ELF-1 (cell line): ENCODE measurements around the gene POLD2.

ENCODE experiments used
- DNase-seq: peaks from one replicate; pipeline ENCODE4 v3.0.0-alpha.2; 2016; ENCODE audit warnings: low read depth, low spot score

POLD2 gene

DNA sequence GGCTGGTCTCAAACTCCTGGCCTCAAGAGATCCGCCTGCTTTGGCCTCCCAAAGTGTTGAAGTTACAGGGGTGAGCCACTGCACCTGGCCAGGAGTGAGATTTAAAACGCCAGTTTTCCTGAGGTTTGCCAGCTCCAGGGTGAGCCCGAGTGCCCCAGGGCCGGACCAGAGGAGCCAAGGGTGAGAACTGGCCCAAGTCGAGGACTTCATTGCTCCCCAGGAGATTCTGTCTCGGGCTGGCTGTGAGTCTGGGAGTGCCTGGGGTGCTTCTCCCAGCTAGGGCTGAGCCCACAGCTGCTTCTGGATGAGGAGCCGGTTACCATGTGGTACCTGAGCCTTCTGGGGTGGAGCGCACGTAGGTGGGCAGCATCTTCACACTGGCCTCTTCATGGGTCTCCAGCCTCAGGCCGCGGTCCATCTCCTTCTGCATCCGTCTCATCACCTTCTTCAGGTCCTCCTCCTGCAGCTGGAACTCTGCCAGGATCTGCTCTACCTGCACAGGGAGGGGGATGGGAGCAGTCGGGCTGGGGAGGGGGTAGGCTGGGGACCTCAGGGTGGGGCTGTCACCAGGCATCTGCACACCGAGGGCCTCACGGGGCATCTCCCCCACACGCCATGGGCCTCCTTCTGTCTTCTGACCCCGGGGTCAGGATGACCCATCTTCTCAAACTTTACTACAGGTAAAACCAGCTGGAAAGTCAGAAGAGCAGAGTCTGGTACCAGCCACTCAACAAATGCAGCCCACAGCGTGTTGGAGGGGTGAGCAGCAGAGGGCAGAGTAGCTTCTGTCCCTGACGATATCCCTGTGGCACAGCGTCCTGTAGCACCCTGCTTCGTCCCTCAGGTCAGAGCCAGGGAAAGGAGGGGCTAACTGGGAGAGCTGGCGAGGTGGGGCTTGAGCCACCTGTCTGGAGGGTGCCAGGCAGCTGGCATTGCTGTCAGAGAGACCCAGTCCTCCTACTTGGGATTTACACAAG lies 29.9 kb upstream of the POLD2 start:
- no peak for DNase-seq

DNA sequence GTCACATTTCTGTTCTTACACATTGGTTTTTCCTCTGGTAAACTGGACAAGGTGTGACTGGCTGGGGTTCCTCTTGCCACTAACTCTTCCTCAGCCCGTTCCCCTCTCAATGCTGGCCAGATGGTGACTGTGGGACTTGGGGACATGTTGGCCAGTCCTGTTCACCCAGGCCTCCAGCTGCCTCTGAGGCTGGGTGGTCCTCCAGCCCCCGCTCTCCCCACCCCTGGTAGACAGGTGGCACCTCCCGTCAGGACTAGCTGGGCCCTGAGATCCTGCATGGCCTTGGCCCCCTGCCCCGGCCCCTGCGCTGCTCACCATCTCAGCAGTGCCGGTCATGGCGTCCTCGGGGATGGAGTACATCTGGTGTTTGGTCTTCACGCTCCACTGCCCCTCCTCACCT lies 28.6 kb upstream of the POLD2 start:
- no peak for DNase-seq

DNA sequence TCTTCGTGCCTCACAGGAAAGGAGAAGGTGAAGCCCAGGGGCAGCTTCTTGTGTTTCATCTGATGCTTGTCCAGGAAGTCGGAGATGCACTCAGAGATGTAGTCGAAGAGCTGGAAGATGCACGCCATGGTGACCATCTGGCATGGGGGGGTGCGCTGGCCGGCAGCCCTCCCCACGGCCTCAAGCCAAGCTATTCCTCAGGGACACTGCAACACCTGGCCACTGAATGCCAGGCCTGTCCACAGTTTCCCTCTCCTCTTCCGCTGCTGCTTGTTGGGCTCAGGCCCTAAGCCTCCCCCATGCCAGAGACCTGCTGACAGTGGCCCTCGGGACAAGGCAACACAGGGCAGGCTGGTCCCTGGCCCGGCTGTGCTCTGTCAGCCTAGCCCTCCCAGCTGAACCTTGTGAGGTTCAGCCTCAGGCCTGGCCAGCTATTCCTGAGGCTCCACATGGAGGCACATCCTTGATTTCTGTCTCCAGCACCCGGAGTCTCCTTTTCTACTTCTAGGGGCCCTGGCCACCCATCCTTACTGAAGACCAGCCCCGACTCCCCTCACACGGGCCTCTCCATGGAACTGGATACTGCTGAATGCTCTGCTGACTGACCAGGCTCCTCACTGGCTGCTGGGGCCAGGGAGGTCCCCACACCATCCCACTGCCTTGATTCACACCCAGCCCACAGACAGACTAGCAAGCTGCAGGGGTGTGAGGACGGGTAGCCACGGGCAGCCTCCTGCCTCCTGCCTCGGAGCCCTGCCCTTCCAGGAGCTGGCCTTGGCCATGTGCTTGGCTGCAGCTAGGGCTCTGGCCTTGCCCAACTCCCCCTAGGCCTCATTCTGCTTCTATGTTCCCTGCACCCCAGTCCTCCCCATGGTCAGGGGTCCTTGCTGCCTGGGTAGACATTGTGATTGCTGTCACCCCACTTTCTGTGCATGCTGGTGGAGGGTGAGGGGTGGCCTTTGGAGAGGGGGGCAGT lies 27.9 kb upstream of the POLD2 start:
- DNase-seq = no peak

DNA sequence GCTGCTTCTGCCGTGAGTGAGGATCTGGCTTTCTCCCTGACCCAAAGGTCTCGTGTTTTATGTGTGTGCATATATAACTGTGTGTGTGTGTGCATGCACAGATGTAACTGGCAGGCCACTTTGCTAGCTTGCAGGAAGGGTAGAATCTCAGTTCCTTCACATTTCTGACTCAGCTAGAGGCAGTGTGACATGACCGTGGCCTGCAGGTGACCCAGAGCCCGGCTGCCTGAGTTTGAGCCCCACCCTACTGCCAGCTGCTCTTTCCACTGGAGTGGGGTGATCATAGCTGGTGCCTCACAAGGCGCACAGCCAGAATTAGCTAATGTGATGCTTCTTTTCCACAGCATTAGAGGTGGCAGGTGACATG lies 27.1 kb upstream of the POLD2 start:
- DNase-seq = no peak

DNA sequence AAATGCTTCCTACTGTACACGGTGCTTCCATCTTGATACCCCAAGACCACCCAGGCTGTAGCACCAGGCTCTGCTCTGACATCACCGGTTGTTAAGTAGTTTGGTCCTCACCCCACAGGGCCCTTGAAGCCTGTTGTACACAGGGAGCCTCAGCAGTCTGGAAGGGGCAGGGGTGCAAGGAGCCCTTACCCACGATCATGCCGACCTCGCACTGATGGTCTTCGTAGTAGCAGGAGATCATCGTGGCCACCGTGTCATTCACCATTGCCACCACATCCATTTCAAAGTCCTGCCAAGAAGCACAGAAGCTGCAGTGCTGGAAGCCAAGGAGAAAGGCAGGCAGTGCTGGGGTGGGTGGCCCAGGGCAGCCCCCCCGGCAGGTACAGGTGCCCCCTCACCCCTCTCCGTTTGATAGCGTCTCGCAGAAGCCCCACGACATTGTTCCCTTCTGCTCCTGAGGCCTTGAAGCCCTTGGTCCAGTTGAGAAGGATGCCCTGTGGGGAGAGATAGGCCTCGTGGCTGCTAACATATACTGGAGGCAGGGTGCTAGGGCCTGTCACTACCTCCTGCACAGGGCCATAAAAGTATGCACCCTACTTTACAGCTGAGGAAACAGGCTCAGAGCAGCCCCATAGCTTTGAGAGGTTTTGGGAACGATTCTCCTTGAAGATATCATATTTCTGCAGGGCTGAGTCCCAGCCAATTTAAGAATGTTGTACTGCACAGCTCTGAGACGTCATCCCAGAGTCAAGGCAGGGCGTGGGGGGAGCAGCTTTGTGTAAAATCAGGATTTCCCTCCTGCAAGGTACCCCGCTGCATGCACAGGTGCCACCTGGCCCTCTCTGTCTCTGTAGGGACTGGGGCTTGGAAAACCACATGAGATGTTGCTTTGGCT lies 26.5 kb upstream of the POLD2 start:
- no peak for DNase-seq

DNA sequence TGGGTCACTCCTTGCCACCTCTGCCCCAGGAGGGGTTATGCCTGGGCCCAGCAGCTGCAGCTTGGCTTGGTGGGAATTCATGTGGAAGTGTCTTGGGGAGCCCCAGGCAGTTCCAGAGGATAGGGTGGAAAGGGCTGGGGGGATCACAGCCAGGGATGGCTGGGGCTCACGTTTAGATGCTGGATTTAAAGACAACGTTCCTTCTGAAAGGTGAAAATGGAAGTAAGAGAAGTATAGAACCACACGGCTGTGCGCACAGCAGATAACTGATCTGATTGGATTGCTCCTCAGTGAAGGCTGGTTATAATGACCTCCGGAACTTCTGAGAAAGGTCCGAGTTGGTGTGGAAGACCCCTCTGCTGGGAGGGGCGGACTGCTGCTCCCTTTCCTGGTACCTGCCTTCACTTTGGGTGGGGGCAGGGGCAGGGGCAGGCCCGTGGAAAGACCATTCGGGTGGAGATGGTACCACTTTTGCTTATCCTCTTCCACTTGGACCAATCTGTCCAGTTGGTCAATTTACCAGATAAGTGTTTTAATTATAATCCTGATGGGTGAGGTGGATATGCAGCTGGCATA lies 25.7 kb upstream of the POLD2 start:
- no peak for DNase-seq

DNA sequence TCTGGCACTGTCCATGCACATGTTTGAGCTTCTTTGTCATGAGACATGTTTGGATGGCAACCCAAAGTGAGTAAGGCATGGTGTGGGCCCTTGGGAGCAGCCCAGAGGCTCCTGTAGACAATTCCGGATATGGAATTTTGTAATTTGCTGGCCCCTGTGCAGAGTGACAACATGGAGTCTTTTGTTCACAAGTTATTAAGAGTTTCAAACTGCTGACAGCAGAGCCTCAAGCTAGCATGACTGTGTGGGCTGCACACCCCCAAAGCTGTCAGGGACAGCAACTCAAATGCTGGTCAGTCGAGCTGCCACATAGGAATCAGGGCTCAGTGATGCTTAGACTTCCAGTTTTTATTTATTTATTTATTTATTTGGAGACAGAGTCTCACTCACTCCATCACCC lies 24.8 kb upstream of the POLD2 start:
- no peak for DNase-seq

DNA sequence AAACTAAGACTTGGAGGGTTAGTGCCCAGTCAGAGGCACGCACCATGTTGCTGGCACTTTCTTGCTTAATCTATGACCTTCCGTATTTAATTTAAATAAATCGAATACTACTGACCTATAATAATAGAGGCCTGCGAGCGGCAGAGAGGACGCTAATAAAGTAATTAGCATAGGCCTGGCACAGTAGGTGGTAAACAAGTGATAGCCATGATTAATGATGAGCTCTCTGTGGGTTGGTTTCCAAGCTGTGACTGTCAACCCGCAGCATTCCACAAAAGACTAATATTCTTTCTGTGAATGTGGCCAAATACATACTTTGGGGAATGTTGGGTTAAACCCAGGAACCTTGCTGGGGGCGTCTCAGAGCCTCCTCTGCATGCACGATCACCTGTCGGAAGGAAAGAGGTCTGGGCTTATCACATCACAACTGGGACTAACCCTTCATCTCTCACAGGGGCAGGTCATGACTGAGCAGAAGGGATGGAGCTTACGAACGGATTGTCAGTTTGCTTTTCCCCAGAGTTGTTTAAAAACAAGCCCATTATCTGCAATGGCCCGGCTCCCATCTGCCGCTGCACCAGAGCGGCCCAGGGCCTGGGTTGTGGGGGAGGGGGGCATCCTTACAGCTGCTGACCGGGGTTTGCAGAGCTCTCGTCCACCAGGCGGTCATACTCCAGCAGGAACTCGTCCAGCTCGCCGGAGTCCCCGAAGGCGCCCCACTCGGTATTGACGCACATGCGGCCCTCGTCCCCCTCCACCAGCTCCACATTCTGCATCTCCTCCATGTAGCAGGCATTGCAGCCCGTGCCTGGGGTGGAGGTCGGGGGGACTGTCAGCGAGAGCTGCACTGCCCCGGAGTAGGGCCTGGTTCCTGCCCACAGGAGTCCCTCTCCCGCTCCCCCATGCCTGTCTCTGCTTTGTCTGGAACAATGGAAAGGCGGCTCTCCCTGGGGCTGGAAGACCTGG lies 24.0 kb upstream of the POLD2 start:
- peak; percentile 79 for DNase-seq

DNA sequence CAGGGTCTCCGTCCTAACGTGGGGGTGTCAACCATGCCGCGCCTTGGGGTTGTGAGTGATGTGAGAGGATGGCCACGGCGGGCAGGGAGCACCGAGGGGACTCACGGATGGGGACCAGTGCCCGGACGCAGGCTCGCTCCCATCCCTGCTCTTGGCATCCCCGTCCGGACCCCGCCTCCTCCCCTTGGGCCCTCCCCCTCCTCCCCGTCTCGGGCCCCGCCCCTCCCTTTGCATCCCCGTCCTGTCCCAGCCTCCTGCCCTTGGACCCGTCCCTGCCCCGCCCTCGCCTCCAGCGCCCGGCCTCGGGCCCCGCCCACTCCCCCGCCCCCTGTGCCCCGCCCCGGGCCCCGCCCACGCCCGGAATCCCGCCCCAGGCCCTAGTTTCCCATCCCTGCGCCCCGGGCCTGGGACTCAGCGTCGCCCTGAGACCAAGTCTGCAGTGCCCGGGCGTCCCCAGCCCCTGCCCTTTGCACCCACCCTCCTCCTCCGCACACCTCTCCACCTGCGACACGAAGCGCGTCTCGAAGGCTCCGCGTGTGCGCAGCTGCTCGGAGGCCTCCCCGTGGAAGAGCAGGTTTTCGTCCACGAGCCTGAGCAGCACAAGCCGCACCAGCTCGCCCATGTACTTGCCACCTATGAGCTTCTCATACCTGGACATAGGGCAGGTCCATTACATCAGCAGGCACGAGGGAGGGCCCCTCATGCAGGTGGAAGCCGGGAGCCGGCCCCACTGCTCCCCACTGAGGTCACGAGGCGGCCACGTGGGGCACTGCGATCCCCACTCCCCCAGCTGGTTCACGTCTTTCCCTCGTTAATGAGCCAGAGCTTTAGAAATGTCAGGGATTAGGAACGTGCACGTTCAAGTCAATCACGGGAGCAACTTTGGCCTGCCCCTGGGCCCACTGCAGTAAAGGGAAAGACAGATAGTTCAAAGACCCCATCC lies 22.9 kb upstream of the POLD2 start:
- peak; percentile 48 for DNase-seq

DNA sequence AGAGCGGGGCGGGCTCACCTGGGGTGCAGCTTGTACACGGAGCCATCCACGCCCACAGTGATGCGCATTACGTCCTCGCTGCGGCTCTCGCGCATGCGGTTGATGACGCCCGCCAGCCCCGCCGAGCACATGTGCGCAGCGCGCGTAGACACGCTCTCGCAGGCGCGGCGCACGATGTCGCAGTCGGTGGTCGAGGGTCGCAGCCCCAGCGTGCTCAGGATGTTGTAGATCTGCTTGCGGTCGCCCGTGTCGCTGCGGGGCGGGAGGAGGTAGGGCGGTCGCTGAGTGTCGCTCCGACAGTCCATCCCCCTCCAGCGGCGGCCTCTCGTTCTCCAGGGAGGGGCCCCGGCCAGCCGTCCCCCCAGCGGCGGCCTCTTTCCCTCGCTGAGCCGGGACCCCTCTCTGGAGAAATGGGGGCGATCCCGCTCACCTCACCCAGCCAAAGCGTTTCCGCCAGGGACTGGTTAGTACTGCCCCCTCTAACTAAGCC lies 22.2 kb upstream of the POLD2 start:
- DNase-seq = no peak

DNA sequence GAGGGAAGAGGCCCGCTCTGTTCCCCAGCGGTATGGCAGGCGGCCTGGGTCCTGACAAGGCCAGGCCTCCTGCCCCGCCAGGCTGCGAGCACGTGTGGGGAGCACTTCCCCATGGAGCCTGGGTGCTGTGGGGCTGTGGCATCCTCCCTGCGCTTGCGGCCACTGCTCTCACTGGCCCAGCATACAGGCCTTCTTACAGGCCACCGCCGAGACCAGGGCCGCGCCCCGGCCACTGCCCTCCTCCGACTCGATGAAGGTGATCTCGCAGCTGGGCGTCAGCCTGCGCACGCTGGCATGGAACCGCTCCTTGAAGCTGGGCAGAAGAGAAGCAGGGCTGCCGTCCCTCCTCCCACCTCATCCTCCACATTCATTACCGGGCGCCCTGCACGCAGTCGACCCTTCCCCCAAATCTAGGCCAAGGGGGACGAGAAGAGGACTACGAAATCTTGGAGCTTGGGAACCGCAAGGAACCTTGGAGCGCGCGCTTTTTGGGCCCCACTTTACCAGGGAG lies 21.7 kb upstream of the POLD2 start:
- DNase-seq = no peak

DNA sequence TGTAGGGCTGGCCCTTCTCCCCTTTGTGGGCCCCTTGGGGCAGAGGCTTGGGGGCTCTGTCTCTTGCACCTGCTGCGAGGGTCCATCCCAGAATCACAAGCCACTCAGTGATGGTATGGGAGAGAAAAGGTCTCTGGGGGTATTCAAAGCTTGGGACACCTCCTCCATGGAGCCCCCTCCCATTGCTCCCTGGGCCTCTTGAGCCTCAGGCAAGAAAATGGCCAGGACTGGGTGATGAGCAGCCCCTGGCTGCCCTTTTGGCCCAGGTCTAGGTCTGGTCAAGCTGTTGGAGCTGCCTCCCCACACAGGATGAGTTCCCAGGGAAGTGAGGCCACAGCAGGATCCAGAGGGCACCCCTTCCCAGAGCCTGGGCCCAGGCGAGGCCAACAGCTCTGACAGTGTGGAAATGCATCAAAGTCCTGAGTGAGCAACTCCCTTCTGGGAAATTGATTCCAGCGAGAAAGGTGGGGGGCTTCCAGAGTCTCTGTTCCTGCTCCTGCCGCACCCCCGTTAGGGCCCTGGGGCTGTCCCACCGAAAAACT lies 21.1 kb upstream of the POLD2 start:
- DNase-seq = no peak

DNA sequence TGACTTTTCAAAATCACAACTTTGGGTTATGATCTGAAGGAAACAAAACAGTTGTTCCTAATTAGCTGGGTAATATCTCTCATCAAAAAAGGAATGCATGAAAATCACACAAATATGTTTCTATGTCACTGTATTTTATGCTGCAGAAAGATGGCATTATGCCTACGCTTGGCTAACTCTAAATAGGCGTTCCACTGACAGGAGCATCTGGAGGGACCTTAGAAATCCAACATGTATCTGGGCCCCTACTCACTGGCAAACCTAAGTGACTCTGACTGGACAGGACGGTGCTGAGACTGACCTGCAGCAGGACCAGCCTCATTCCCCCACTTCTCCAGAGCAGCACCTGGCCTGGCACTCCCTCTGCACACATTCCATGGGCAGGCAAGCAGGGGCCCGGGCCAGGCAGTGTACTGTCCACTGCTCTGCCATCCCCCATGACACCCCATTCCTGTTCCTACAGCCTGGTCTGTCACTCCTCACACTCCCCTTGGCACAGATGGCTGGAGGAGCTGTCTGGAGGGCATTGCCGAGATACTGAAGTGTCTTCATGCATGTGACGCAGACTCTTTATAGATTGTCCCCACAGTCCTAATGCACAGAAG lies 20.4 kb upstream of the POLD2 start:
- DNase-seq = no peak

DNA sequence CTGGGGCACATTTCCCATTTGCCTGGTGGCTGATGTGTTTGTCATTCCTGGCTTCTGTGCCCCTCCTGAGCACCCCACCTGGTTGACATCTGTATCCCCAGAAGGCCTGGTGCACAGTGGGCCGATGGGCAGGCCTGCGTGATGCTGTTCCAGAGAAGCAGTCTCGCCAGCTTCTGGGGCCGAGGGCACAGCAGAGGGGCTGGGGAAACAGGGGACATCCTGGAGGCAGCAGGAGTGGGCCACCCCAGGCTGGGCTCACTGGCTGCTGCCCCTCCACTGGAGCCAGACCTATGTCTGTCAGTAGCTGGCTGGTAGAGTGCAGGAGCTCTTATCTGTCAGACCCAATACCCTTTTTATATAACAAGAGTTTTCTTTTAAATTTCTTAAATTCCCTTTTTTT lies 18.7 kb upstream of the POLD2 start:
- DNase-seq = no peak

DNA sequence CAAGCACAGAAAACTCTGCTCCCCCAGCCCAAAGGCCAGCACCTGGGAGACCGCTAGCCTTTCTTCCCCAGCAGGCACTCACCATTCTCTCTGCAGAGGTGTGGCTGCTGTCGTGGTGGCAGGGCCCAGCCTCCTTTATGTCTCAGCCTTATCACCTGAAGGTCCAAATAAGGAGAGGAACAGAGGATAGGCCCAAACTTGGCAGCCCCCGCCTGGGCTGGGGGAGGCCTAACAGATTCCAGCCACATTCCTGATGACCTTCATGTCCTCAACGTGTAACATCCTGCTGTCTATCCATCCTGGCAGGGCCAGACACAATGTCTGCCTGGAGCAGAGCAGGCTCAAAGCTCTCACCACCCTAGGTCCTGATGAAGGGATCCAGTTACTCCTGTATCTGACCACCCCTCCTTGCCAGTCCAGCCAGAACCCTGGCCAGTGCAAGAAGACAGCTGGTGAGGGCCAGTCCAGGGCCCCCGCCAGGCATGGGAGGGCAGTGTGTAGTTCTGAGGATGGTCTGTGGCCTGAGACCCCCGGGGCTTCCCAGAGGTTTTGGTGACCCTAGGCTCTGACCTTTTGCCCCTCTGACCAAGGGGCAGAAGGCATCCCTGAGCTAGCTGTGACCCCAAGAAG lies 18.0 kb upstream of the POLD2 start, which contains the start of gene MYL7:
TSS of gene MYL7 (minus strand) at position 112 of the 630 bp plus-strand sequence. CDS start at position 85, 27 bp downstream.
- peak; percentile 76 for DNase-seq

DNA sequence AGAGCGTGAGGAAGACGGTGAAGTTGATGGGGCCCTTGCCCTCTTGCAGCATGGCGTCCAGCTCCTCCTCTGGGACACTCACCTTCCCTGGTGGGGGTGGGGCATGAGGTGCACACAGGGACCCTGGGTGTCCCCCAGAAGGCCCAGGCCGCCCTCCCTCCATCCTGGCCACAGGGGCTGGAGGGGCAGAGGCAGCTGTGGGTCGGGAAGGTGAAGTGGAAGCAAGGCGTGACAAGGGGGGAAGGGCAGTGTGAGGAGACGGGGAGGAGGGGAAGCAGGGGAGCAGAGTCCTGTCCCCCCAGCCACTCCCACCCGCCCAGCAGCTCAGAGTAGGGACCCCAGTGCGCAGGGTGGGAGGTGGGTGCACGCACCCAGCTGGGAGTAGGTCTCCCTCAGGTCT lies 17.0 kb upstream of the POLD2 start:
- no peak for DNase-seq
